K562 (cell line): ENCODE results near the gene LAIR2. TPM values are rescaled to one million over a fixed set of nuclear protein-coding genes. Genes with fewer than 3 reads are reported as not detected.

Source experiments
- ATAC-seq: fragments of 200-7000 bp; cut with Tn5 transposase; 3 replicates; pipeline ENCODE4 v1.9.1; 2020; ENCODE audit warnings: moderate library complexity
- BruUV-seq: library from RNA; stranded (reverse); fragments of 400-500 nt; replicated peaks from 2 replicates; lab custom pipeline; 2021; lab: Mats Ljungman, UMichigan
- CTCF ChIA-PET: fragments of 300-600 bp; formaldehyde crosslinking; extraction: SDS; loops from one replicate; lab custom pipeline; 2021; ENCODE audit warnings: low intra/inter-chr PET ratio; lab: Yijun Ruan, JAX
- POLR2A ChIA-PET: fragments of 300-600, 350-650 bp; sonication (Branson Sonifier 250); formaldehyde crosslinking; extraction: SDS; loops from one replicate; lab custom pipeline; 2021; ENCODE audit warnings: antibody characterized with exemption, inconsistent platforms; lab: Yijun Ruan, JAX
- DNase-seq, 4 experiments: peaks; one replicate each; pipeline versions ENCODE4 v3.0.0 to v3.0.0-alpha.2; 2011 to 2018; ENCODE audit warnings: low spot score in 3 of 4, mixed read lengths in 3 of 4; ENCODE audit errors: extremely low read depth in 1 of 4
- FAIRE-seq: peaks from 2 replicates; lab custom pipeline; 2011; peaks lifted over from hg19 to GRCh38; lab: Jason Lieb, UNC
- H2AFZ ChIP-seq: 2 replicates; pipeline ENCODE4 v1.6.0; 2011; ENCODE audit warnings: low read depth, low read length, control low read depth, inconsistent platforms
- H3K27ac ChIP-seq: fragments of 200-600 bp; 3 replicates; pipeline ENCODE4 v1.8.0; 2011; ENCODE audit warnings: low read depth, mild to moderate bottlenecking, control low read depth, inconsistent platforms, low read length, moderate library complexity, mixed read lengths; ENCODE audit errors: extremely low read depth
- H3K27me3 ChIP-seq, 2 experiments: fragments of 300-600 bp in 1 of 2; 2 replicates in 1 of 2; 3 replicates in 1 of 2; pipeline versions ENCODE4 v1.6.0 to v1.8.0; 2011; ENCODE audit warnings: inconsistent platforms in 2 of 2, low read length in 2 of 2, mild to moderate bottlenecking in 1 of 2, mixed read lengths in 1 of 2, moderate library complexity in 1 of 2; ENCODE audit not compliant: control insufficient read depth in 2 of 2, insufficient read depth in 2 of 2
- H3K36me3 ChIP-seq: fragments of 300-600 bp; 3 replicates; pipeline ENCODE4 v1.8.0; 2011; ENCODE audit warnings: mild to moderate bottlenecking, low read length, inconsistent platforms; ENCODE audit not compliant: control insufficient read depth, insufficient read depth
- H3K4me1 ChIP-seq, 2 experiments: fragments of 200-600 bp in 1 of 2; replicated peaks in 1 of 2; 2 replicates in 1 of 2; 3 replicates in 1 of 2; pipeline versions ENCODE4 v1.5.1 to v1.8.0; 2011; ENCODE audit warnings: inconsistent platforms in 2 of 2, low read length in 2 of 2, mild to moderate bottlenecking in 1 of 2, mixed read lengths in 1 of 2, moderate library complexity in 1 of 2; ENCODE audit not compliant: control insufficient read depth in 2 of 2, insufficient read depth in 2 of 2
- H3K4me2 ChIP-seq: 2 replicates; pipeline ENCODE4 v1.6.1; 2011; ENCODE audit warnings: low read length, control low read depth, inconsistent platforms, mixed read lengths; ENCODE audit not compliant: insufficient read depth
- H3K4me3 ChIP-seq: fragments of 200-600 bp; sonication (generic), shearing (Covaris generic); 2 replicates; pipeline ENCODE4 v1.5.1; 2016; ENCODE audit warnings: control low read depth, inconsistent platforms
- H3K79me2 ChIP-seq: fragments of 200-600 bp; 3 replicates; pipeline ENCODE4 v1.8.0; 2011; ENCODE audit warnings: low read length, inconsistent platforms; ENCODE audit not compliant: control insufficient read depth, insufficient read depth
- H3K9ac ChIP-seq, 2 experiments: 2 replicates each; pipeline versions ENCODE4 v1.6.0 to v1.6.1; 2011; ENCODE audit warnings: low read depth in 2 of 2, low read length in 2 of 2, control low read depth in 1 of 2, inconsistent platforms in 1 of 2, mild to moderate bottlenecking in 1 of 2, mixed read lengths in 1 of 2; ENCODE audit not compliant: insufficient read depth in 1 of 2
- H3K9me1 ChIP-seq: one replicate; pipeline ENCODE4 v1.6.0; 2011; ENCODE audit warnings: inconsistent platforms, mild to moderate bottlenecking, low read length, moderate library complexity; ENCODE audit not compliant: control insufficient read depth, insufficient read depth
- H3K9me3 ChIP-seq: replicated peaks from 2 replicates; pipeline ENCODE4 v1.5.1; 2011; ENCODE audit warnings: low read depth, low read length, inconsistent platforms; ENCODE audit not compliant: control insufficient read depth, insufficient read depth
- H4K20me1 ChIP-seq: replicated peaks from 2 replicates; pipeline ENCODE4 v1.6.1; 2011; ENCODE audit warnings: low read length, inconsistent platforms, mixed read lengths; ENCODE audit not compliant: control insufficient read depth, insufficient read depth
- EGR1 ChIP-seq: fragments of 450-650 bp; conservative IDR thresholded peaks from 2 replicates; pipeline ENCODE4 v1.6.1; 2017; ENCODE audit warnings: mild to moderate bottlenecking
- NFE2L1 ChIP-seq: fragments of 450-650 bp; IDR thresholded peaks from 2 replicates; pipeline ENCODE4 v1.6.1; 2016; ENCODE audit warnings: missing genetic modification characterization, low read depth, mild to moderate bottlenecking, missing compliant biosample characterization, moderate library complexity, borderline replicate concordance
- RBM25 ChIP-seq: fragments of 200-400 bp; formaldehyde crosslinking; IDR thresholded peaks from 2 replicates; pipeline ENCODE4 v1.6.1; 2018; ENCODE audit warnings: low read length, low read depth, moderate library complexity; ENCODE audit not compliant: severe bottlenecking
- RBM34 ChIP-seq: fragments of 200-400 bp; formaldehyde crosslinking; IDR thresholded peaks from 2 replicates; pipeline ENCODE4 v1.6.1; 2018; ENCODE audit warnings: low read length, borderline replicate concordance; ENCODE audit not compliant: insufficient read depth
- RFX1 ChIP-seq: fragments of 450-650 bp; IDR thresholded peaks from 2 replicates; pipeline ENCODE4 v1.6.1; 2016; ENCODE audit warnings: mild to moderate bottlenecking, moderate library complexity
- SMARCA4 ChIP-seq: fragments of 450-650 bp; IDR thresholded peaks from 2 replicates; pipeline ENCODE4 v1.6.1; 2016
- WGBS: fragments of 100-300 bp; shearing (Covaris generic); methylation state at CpG from one replicate; pipeline ENCODE4 v1.1.6; 2016; ENCODE audit warnings: low coverage, mixed read lengths; ENCODE audit not compliant: insufficient coverage; ENCODE audit errors: missing lambda C conversion rate; 5-methylcytosine and 5-hydroxymethylcytosine counted together
- in situ Hi-C: fragments of 300-500 bp; cut with MboI; formaldehyde crosslinking; loops from 4 replicates; pipeline ENCODE4 v1.15.0; 2018; ENCODE audit warnings: inconsistent platforms, mixed read lengths
- intact Hi-C: fragments of 100-400 bp; cut with micrococcal nuclease; formaldehyde crosslinking; loops from 2 replicates; pipeline ENCODE4 v1.14.2; 2022
- polyA plus RNA-seq, 8 experiments: library from polyadenylated mRNA; depleted of rRNA in 4 of 8; stranded (reverse) in 5 of 8; unstranded in 3 of 8; fragments of >200 nt; fragmentation: Nextera tagmentation in 2 of 8; fragmentation: Illumina TruSeq in 1 of 8; extraction: Ambion mirVana in 2 of 8; extraction: Trizol in 1 of 8; gene quantifications; 2 replicates each; pipeline versions ENCODE4 v1.2.1 to v1.2.3, GENCODE V29; 2011 to 2014; ENCODE audit warnings: inconsistent platforms in 1 of 8, missing spikeins in 1 of 8
- total RNA-seq, 7 experiments: library from RNA; depleted of rRNA in 6 of 7; stranded (reverse); fragments of >200 nt in 6 of 7; fragmentation: Illumina TruSeq in 2 of 7; extraction: Trizol in 2 of 7; gene quantifications; 2 replicates each; pipeline versions ENCODE4 v1.2.1 to v1.2.3, GENCODE V29; 2011 to 2021; ENCODE audit warnings: low replicate concordance in 1 of 7
- TF ChIP-seq, protein P1 (sequence below): fragments of 250-450 bp; sonication (Bioruptor Pico); IDR thresholded peaks from 2 replicates; pipeline ENCODE4 v1.5.1; 2021; ENCODE audit warnings: mild to moderate bottlenecking
- TF ChIP-seq, protein P2 (sequence below), 3 experiments: IDR thresholded peaks in 2 of 3; conservative IDR thresholded peaks in 1 of 3; 2 replicates each; pipeline ENCODE4 v1.5.1; 2011 to 2012; ENCODE audit warnings: low read length in 3 of 3, mild to moderate bottlenecking in 3 of 3, control low read depth in 2 of 3, improper control_type of control experiment in 1 of 3, inconsistent platforms in 1 of 3, low read depth in 1 of 3, mixed read lengths in 1 of 3, moderate library complexity in 1 of 3; ENCODE audit not compliant: insufficient read depth in 2 of 3

The LAIR2 gene
- total and polyA plus RNA-seq, 9 of the 15 experiments (the other 6 are each of a cell fraction or from before 2014, with no cell fraction given) = not detected

- TF ChIP-seq SMARCA4 = no peak
- TF ChIP-seq, all 486 proteins: peak for 0
These were observed 28.7 kb upstream of the LAIR2 start (continued) for GRCh38 chr19:54473892-54474372.

- Histone ChIP-seq H3K27me3 (peaks cover 13 to 29% of the 10 kb centered on the region in 2 experiments; a peak in 4 of 5 replicates), H3K9me3 (no peaks in the 10 kb centered on the region), H3K4me1 (peaks cover 0 to 17% of the 10 kb centered on the region in 2 experiments; a peak in 2 of 5 replicates), H3K36me3 (no peaks in the 10 kb centered on the region), H4K20me1 (0 out of 2 replicates have a peak, but pooled peaks cover 5% of the 10 kb centered on the region), H3K4me2 (no peak overlapping the region), H2AFZ (no peak overlapping the region), H3K27ac (no peak overlapping the region), H3K4me3 (no peak overlapping the region), H3K79me2 (no peaks in the 10 kb centered on the region), H3K9me1 (no peaks in the 10 kb centered on the region), H3K9ac (no peak overlapping the region)
- CTCF ChIA-PET = no interaction called here
- intact Hi-C loops = no loop called here
- POLR2A ChIA-PET = no interaction called here
- TF ChIP-seq EGR1 (peak; percentile 39; the same call in 1 of the 2 replicates), RFX1 (no peak), NFE2L1 (tag) (no peak)
- no TSS peak for BruUV-seq
- ATAC-seq (no peak), FAIRE-seq (no peak), DNase-seq (peak in 1 of 4 experiments; percentile 25)
- in situ Hi-C loops = no loop called here
- WGBS = 15% methylated on average over 9 of the region's 11 CpGs
These were observed 26.9 kb upstream of the LAIR2 start for GRCh38 chr19:54475706-54476105.

GRCh38 chr19:54477650-54478049 lies 25.0 kb upstream of the LAIR2 start:
- no TSS peak for BruUV-seq
- CTCF ChIA-PET = no interaction called here
- peak; percentile 72 for ATAC-seq
- no peak overlapping the region for H3K27ac ChIP-seq
- POLR2A ChIA-PET = interaction anchor here (0.6 kb wide), 2 partner anchors 29 to 213 kb away, joined by 3 read pairs; no protein-coding TSS in a partner anchor
- peaks cover 5% of the 10 kb centered on the region; the same call in 1 of the 2 replicates for H4K20me1 ChIP-seq
- TF ChIP-seq RBM25 = peak; percentile 59
- TF ChIP-seq, protein P1, sequence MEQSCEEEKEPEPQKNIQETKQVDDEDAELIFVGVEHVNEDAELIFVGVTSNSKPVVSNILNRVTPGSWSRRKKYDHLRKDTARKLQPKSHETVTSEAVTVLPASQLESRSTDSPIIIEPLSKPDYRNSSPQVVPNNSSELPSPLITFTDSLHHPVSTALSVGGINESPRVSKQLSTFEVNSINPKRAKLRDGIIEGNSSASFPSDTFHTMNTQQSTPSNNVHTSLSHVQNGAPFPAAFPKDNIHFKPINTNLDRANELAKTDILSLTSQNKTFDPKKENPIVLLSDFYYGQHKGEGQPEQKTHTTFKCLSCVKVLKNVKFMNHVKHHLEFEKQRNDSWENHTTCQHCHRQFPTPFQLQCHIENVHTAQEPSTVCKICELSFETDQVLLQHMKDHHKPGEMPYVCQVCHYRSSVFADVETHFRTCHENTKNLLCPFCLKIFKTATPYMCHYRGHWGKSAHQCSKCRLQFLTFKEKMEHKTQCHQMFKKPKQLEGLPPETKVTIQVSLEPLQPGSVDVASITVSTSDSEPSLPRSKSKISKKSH (CRISPR knock-in tag) = no peak
- no peak for TF ChIP-seq RBM34
- TF ChIP-seq, protein P2, sequence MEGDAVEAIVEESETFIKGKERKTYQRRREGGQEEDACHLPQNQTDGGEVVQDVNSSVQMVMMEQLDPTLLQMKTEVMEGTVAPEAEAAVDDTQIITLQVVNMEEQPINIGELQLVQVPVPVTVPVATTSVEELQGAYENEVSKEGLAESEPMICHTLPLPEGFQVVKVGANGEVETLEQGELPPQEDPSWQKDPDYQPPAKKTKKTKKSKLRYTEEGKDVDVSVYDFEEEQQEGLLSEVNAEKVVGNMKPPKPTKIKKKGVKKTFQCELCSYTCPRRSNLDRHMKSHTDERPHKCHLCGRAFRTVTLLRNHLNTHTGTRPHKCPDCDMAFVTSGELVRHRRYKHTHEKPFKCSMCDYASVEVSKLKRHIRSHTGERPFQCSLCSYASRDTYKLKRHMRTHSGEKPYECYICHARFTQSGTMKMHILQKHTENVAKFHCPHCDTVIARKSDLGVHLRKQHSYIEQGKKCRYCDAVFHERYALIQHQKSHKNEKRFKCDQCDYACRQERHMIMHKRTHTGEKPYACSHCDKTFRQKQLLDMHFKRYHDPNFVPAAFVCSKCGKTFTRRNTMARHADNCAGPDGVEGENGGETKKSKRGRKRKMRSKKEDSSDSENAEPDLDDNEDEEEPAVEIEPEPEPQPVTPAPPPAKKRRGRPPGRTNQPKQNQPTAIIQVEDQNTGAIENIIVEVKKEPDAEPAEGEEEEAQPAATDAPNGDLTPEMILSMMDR (IDR thresholded peaks at IDR 0.05 in 2 of 3, conservative IDR thresholded peaks at IDR 0.05 in 1 of 3; ENCODE audit: insufficient read depth in 2 of 3, low read depth in 1 of 3, low read length in 3 of 3) = peak in 2 of 3 experiments; percentile 21 to 29; a peak in 2 of 6 replicates
- H3K9ac ChIP-seq = no peak overlapping the region
- no peaks in the 10 kb centered on the region for H3K9me3 ChIP-seq
- no peak overlapping the region for H3K4me2 ChIP-seq
- intact Hi-C loops (no loop called here), in situ Hi-C loops (no loop called here)
- H3K79me2 ChIP-seq = no peaks in the 10 kb centered on the region
- FAIRE-seq = no peak
- 11% methylated on average over 3 of the region's 3 CpGs for WGBS
- DNase-seq = peak in 2 of 4 experiments; percentile 12 to 23
- peaks cover 10 to 20% of the 10 kb centered on the region in 2 experiments; a peak in 4 of 5 replicates for H3K27me3 ChIP-seq
- H3K9me1 ChIP-seq = no peaks in the 10 kb centered on the region
- H2AFZ ChIP-seq = no peak overlapping the region
- H3K4me3 ChIP-seq = no peak overlapping the region
- H3K4me1 ChIP-seq = peaks cover 0 to 10% of the 10 kb centered on the region in 2 experiments; a peak in 2 of 5 replicates
- H3K36me3 ChIP-seq = no peaks in the 10 kb centered on the region
